Body of pancreas (tissue), 4 donors: ENCODE results near the gene HEXIM1. TPM values are rescaled to one million over a fixed set of nuclear protein-coding genes. Genes with fewer than 3 reads are reported as not detected.

Experiments used
- ATAC-seq: fragments of 150-250 bp; one replicate; pipeline ENCODE4 v1.9.1; 2016
- DNase-seq, 4 donors: peaks; one replicate each; pipeline ENCODE4 v3.0.0-alpha.2; 2019
- H3K27ac ChIP-seq, 4 donors: fragments of 200-600 bp; sonication (generic); 1 replicate in 3 of 4; 2 replicates in 1 of 4; pipeline versions ENCODE4 v1.5.1 to v1.6.1; 2016 to 2019; ENCODE audit warnings: mild to moderate bottlenecking in 1 of 4, mixed read lengths in 1 of 4, moderate library complexity in 1 of 4
- H3K27me3 ChIP-seq, 2 donors: fragments of 200-600 bp; sonication (generic); one replicate each; pipeline ENCODE4 v1.6.0; 2016; ENCODE audit warnings: mild to moderate bottlenecking in 1 of 2
- H3K36me3 ChIP-seq, 2 donors: fragments of 200-600 bp; sonication (generic); replicated peaks in 1 of 2; 2 replicates each; pipeline ENCODE4 v1.5.1; 2016; ENCODE audit warnings: low read depth in 2 of 2; ENCODE audit not compliant: insufficient read depth in 1 of 2
- H3K4me1 ChIP-seq: fragments of 200-600 bp; sonication (generic); one replicate; pipeline ENCODE4 v1.6.0; 2016
- H3K4me3 ChIP-seq, 2 donors: fragments of 200-600 bp; sonication (generic); 1 replicate in 1 of 2; 2 replicates in 1 of 2; pipeline ENCODE4 v1.5.1; 2016 to 2019
- H3K9me3 ChIP-seq, 3 donors: fragments of 200-600 bp; sonication (generic); 1 replicate in 2 of 3; 2 replicates in 1 of 3; pipeline ENCODE4 v1.5.1; 2016
- CTCF ChIP-seq, 7 experiments: fragments of 450-650 bp in 4 of 7; fragments of 200-600 bp in 3 of 7; sonication (generic) in 3 of 7; IDR thresholded peaks; one replicate each; pipeline ENCODE4 v1.5.1; 2016 to 2019; ENCODE audit warnings: antibody characterized with exemption in 7 of 7
- POLR2A ChIP-seq, 3 donors: fragments of 450-650 bp; IDR thresholded peaks; one replicate each; pipeline ENCODE4 v1.6.1; 2016; ENCODE audit warnings: antibody characterized with exemption in 3 of 3, mild to moderate bottlenecking in 2 of 3
- WGBS, 2 donors: methylation state at CpG; one replicate each; pipeline ENCODE4 v1.1.5; 2017; 5-methylcytosine and 5-hydroxymethylcytosine counted together
- intact Hi-C: fragments of 100-400 bp; cut with DNase I; formaldehyde crosslinking; loops from one replicate; pipeline ENCODE4 v1.15.1; 2023
- total RNA-seq, 2 donors: library from RNA; depleted of rRNA; stranded (reverse); fragments of >200 nt; gene quantifications; one replicate each; pipeline ENCODE4 v1.1.0, GENCODE V29; 2016

The HEXIM1 gene
- total RNA-seq, 2 donors from 2014 or later: 13.8 to 15.3 TPM

GRCh38 chr17:45102856-45103255, 45.4 kb upstream of the HEXIM1 start:
- H3K27ac ChIP-seq: no peak overlapping the region
- peaks cover 16 to 65% of the 10 kb centered on the region in 2 donors for H3K36me3 ChIP-seq
- intact Hi-C loops: loop anchor here (10.0 kb wide), 1 partner anchor 328 kb away; no protein-coding TSS in a partner anchor
- DNase-seq: no peak
- H3K27me3 ChIP-seq: no peaks in the 10 kb centered on the region
- no peaks in the 10 kb centered on the region for H3K9me3 ChIP-seq
- ATAC-seq: no peak
- no peak for TF ChIP-seq CTCF (IDR thresholded peaks at IDR 0.05)
- no peak for TF ChIP-seq POLR2A (IDR thresholded peaks at IDR 0.05)
- no peaks in the 10 kb centered on the region for H3K4me1 ChIP-seq
- H3K4me3 ChIP-seq: no peak overlapping the region
- 91 to 95% methylated on average over 4 to 9 of the region's 9 CpGs for WGBS, 2 donors

- H3K9me3 ChIP-seq: no peaks in the 10 kb centered on the region
- WGBS, 2 donors: 85 to 87% methylated on average over 6 to 9 of the region's 9 CpGs
- intact Hi-C loops: loop anchor here (10.0 kb wide), 1 partner anchor 329 kb away; no protein-coding TSS in a partner anchor
- no peak overlapping the region for H3K27ac ChIP-seq
- no peak overlapping the region for H3K4me3 ChIP-seq
- ATAC-seq: no peak
- H3K36me3 ChIP-seq: peaks cover 15 to 64% of the 10 kb centered on the region in 2 donors
- DNase-seq: no peak
- H3K27me3 ChIP-seq: no peaks in the 10 kb centered on the region
- no peak for TF ChIP-seq CTCF (IDR thresholded peaks at IDR 0.05)
- no peak for TF ChIP-seq POLR2A (IDR thresholded peaks at IDR 0.05)
- no peaks in the 10 kb centered on the region for H3K4me1 ChIP-seq
Observed at GRCh38 chr17:45103269-45103795, 44.9 kb upstream of the HEXIM1 start.

- H3K27ac ChIP-seq: no peak overlapping the region
- no peaks in the 10 kb centered on the region for H3K27me3 ChIP-seq
- no peaks in the 10 kb centered on the region for H3K4me1 ChIP-seq
- H3K9me3 ChIP-seq: no peaks in the 10 kb centered on the region
- no peak for DNase-seq
- 87 to 90% methylated on average over 5 to 8 of the region's 8 CpGs for WGBS, 2 donors
- peaks cover 15 to 61% of the 10 kb centered on the region in 2 donors for H3K36me3 ChIP-seq
- intact Hi-C loops: loop anchor here (10.0 kb wide), 1 partner anchor 329 kb away; no protein-coding TSS in a partner anchor
- TF ChIP-seq POLR2A (IDR thresholded peaks at IDR 0.05) (no peak), CTCF (IDR thresholded peaks at IDR 0.05) (no peak)
- no peak for ATAC-seq
- H3K4me3 ChIP-seq: no peak overlapping the region
Observed at GRCh38 chr17:45104029-45104428, 44.2 kb upstream of the HEXIM1 start.

- H3K36me3 ChIP-seq: peaks cover 15 to 61% of the 10 kb centered on the region in 2 donors
- no peak overlapping the region for H3K4me3 ChIP-seq
- 85 to 92% methylated on average over 6 of the region's 6 CpGs for WGBS, 2 donors
- H3K27ac ChIP-seq: no peak overlapping the region
- DNase-seq (no peak), ATAC-seq (no peak)
- intact Hi-C loops: loop anchor here (10.0 kb wide), 1 partner anchor 330 kb away; no protein-coding TSS in a partner anchor
- TF ChIP-seq CTCF (IDR thresholded peaks at IDR 0.05) (no peak), POLR2A (IDR thresholded peaks at IDR 0.05) (no peak)
- no peaks in the 10 kb centered on the region for H3K9me3 ChIP-seq
- H3K4me1 ChIP-seq: no peaks in the 10 kb centered on the region
- no peaks in the 10 kb centered on the region for H3K27me3 ChIP-seq
Observed at GRCh38 chr17:45104497-45104896, 43.8 kb upstream of the HEXIM1 start.
